AG08395 (cell line): ENCODE measurements around the gene PPIF.
A peak's percentile ranks its signal among the peaks of the same experiment; 100 is the strongest.

ENCODE experiments used
- DNase-seq: peaks from one replicate; pipeline ENCODE4 v3.0.0; 2012; ENCODE audit warnings: mixed read lengths, low spot score

Gene PPIF

DNA sequence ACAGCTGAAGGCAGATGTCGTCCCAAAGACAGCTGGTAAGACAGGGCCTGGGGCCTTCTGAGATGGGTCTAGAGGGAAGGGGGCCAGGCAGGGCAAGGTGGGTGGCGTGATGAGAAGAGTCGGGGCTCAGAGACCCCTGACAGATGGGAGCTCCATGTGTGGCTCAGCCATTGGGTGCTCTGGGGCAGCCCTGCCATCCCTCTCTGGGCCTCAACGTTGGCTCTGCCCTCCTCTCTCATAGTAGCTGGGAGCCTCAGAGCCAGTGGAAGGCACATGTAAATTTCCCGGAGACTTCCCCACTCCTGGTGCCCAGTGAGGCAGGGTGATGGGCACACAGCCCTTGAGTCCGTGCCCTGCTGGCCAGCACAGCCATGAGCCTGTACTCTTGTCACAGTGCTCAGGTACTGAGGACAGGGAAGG, 1.8 kb downstream of the PPIF start:
- no peak for DNase-seq

DNA sequence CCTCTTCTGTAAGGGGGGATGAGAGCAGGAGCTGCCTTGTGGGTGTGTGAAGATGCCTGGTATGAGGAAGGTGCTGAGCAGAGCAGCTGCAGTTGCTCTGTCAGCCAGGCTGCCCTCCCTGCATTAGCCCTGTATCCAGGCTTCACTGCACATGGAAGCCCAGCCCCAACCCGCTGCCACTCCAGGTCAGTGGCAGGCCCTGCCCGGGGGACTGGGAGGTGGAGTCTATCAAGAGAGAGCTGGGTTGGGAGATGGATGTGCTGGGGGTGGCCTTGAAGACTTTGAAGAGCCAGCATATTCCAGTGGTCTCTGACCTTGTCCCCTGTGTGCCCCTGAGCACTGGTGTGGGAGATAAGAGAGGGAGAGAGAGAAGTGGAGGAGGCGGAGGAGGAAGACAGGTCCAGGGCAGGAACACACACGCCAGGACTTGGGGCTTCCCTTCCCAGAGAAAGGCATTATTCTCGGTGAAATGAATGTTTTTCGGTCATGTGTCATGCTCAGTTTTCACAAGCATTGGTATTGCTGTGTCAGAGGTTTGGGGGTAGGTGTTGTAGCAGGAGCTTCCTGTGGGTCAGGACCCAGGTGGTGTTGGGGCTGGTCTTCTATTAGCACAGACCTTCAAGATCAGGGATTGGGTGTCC, 2.6 kb downstream of the PPIF start:
- no peak for DNase-seq

DNA sequence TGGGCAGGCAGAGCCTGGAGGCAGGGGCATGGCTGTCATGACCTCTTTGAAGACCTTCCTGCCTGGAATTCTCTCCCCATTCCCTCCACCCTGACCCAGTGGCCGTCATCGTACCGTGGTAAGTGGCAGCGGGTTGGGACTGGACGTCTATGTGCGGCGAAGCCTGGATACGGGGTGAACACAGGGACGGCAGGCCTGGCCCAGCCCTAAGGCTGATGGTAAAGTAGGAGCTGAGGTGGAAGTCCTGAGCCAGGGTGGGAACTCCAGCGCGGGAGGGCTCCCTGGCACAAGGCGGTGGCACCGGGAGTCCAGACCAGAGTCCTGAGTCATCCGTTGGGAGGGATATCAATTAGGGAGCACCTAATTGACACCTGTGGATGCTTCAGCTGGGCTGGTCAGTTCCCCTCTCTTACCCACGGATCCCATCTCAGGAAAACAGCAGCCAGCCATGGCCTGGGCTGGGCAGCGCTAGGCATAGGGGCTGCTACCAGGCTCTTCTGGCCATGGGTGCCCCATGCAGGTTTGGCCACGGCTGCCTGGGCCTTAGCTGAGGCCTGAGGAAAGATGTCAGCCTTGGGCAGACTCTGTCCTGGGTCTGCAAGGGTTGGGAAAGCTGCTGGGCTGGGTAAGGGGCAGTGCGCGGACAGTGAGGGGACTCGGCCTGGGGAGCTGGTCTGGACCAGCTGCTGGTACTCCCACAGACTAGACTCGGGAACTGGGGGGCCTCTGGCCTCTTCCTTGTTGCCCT, 3.3 kb downstream of the PPIF start:
- DNase-seq, result no peak

DNA sequence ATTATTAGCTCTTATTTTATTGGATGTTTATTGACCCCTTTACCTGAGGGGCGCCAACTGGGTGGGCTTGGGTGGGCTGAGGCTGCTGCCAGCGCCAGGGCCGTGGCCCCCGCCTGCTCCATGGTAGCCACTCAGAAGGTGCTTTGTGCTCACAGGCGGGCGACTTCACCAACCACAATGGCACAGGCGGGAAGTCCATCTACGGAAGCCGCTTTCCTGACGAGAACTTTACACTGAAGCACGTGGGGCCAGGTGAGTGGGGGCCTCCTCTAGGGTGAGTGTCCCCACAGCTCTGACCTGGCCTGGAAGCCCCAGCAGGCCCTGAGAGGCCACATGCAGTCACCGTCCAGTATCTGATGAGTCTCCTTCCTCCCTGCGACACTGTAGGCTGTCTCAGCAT, 4.1 kb downstream of the PPIF start:
- no peak for DNase-seq

DNA sequence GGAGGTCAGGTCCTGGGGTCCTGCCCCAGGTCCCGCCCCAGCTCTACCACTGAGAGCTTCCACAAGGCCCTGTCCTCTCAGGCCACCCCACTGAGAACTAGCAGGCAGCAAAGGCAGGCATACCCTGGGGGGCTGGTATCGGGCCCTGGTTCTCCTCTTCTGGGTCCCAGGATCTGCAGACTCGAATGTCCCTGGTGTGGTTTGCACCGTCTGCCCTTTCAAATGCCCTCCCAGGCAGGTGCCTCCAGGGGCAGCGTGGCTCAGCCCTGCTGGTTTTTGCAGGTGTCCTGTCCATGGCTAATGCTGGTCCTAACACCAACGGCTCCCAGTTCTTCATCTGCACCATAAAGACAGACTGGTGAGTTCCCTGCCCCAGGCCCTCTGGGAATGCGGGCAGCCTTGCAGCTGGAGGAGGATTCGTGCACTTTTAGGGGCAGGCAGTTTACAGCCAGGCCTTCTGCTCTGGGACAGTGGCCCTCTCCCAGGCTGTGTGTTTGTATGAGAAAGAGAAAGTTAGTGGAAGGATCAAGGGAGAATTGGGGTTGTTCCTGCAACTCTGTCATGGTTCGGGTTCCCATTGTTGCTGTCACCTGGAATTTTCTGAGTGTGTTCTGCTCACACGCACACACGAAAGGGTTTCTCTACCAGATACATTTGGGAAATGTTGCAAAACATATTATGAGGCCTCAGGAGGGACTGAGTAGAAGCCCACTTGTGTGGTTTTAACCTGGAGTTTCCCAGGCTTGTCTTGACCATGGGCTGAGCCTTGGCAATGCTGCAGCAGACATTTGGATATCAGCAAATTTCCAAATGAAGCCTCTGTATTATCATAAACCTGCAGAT, 5.0 kb downstream of the PPIF start:
- no peak for DNase-seq

DNA sequence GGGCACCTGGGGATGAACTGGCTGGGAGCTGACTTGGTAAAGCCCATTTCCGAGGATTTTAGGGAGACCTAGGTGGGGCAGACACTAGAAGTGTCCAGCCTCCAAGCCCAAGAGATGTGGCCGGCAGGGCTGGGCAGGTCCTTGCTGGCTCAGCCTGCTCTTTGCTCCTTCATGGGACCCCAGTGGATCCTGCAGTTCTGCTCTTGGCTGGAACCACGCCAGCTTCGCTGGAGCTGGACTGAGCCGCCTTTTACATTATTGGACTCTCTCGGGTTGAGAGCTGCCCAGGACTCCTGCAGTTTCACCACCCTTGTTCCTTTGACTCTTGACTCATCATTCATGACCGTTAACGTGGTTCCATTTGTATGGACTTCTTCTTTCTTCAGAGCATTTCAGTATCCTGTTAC, 5.7 kb downstream of the PPIF start:
- DNase-seq, result no peak

DNA sequence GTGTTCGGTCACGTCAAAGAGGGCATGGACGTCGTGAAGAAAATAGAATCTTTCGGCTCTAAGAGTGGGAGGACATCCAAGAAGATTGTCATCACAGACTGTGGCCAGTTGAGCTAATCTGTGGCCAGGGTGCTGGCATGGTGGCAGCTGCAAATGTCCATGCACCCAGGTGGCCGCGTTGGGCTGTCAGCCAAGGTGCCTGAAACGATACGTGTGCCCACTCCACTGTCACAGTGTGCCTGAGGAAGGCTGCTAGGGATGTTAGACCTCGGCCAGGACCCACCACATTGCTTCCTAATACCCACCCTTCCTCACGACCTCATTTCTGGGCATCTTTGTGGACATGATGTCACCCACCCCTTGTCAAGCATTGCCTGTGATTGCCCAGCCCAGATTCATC, 6.5 kb downstream of the PPIF start:
- DNase-seq, result no peak

DNA sequence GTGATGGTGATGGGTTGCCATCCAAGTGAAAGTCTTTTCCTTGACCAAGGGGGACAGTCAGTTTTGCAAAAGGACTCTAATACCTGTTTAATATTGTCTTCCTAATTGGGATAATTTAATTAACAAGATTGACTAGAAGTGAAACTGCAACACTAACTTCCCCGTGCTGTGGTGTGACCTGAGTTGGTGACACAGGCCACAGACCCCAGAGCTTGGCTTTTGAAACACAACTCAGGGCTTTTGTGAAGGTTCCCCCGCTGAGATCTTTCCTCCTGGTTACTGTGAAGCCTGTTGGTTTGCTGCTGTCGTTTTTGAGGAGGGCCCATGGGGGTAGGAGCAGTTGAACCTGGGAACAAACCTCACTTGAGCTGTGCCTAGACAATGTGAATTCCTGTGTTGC, 6.9 kb downstream of the PPIF start:
- no peak for DNase-seq

DNA sequence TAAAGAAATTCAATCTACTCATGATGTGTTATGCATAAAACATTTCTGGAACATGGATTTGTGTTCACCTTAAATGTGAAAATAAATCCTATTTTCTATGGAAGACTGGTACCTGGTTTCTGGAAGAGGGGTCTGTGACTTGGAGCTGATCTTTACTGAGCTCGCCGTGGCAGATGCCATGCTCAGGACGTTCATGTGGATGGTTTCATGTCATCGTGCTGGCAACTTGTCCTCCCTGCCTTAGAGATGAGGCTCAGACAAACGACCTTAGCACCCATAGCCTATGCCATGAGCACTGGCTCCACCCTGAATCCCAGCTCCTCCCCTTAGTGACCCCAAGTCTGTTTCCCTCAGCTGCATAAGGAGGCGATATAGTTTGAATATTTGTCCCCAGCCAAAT, 7.3 kb downstream of the PPIF start:
- no peak for DNase-seq

DNA sequence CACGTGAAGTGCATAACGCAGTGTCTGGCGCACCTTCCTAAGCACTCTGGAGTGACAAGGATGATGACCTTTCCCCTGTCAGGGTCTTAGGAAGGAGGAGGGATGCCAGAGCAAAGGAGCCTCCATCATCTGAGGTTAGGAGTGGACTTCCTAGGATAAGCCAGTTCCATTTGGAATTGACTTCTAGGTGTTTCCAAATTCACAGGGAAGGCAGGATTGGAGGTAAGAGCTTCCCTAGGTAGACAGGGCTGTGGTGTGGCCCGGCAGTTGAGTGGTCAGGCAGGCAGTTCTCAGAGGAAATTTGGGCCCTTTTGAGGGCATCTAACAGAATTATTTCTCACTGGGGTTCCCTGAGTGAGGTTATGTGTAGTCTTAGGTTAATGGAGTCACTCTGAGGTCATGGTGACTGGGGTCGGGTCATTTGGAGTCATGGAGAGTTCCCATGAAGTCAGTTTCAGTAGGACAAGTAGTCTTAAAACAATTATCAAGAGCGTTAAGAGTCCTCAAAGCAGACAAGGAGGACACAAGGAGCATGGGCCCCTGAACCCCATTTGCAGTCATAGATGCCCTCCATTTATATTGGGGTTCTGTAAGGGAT, 8.2 kb downstream of the PPIF start:
- DNase-seq, result no peak

DNA sequence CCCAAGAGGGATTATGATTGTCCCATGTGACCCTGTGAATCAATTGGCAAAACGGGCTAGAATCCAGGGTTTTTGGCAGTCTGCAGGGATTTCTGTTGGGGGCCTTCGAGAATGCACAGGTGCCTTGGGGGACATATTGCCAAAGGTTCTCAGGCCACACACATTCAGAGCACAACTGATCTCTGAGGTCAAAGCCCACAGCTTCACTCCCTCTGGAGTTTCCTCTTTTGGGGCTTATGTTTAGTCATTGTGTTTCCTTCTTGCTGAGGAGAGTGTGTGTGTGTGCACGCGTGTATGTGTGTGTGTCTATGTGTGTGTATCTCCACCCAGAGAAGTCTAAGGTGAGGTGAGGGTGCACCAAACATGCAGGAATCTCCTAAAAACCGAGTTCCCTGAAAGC, 8.8 kb downstream of the PPIF start:
- no peak for DNase-seq

DNA sequence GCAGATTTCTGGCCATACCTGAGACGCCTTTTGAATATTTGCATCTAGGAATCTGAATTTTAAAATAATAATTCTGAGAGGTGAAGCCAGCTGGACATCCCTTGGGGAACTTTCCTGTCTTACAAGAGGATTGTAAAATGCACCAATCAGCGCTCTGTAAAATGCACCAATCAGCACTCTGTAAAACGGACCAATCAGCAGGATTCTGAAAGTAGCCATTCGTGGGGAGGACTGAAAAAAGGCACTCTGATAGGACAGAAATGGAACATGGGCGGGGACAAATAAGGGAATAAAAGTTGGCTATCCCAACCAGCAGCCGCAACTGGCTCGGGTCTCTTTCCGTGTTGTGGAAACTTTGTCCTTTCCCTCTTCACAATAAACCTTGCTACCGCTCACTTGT, 9.9 kb downstream of the PPIF start:
- no peak for DNase-seq

DNA sequence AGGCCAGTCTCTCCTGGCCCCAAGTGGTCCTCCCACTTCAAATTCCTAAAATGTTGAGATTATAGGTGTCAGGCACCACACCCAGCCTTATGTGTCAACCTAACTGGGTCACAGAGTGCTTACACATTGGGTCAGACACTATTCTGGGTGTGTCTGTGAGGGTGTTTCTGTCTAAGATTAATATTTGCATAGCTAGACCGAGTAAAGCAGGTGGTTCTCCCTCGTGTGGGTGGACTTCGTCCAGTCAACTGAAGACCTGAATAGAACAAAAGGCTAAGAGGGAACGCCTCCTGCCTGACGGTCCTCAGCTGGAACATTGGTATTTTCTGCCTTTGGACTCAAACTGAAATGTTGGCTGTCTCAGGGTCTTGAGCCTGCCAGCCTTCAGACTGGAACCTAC, 11.5 kb downstream of the PPIF start:
- no peak for DNase-seq

DNA sequence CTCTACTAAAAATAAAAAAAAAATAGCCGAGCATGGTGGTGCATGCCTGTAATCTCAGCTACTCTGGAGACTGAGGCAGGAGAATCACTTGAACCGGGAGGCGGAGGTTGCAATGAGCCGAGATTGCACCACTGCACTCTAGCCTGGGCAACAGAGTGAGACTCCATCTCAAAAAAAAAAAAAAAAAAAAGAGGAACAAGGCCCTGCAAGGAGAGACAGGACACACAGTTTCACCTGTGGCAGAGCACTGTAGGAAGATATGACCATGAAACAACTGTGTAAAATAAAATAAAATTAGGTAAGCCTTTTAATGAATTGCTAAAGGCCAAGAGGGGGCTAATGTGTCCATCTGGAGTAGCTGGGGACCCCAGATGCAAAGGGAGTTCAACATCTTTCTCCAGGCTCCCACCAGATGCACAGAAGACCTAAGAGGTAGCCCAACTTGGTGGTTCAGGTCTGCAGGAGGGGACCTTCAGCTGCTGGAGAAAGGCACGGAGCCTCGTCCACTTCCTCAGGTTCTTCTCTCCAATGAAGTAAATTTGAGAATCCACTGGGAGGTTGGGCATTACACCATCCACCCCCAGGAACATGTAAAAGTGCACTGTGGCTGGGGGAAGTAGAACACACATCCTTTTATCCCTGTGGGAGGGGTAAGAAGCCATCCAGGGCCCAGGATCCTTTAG, 12.7 kb downstream of the PPIF start:
- DNase-seq, result no peak

DNA sequence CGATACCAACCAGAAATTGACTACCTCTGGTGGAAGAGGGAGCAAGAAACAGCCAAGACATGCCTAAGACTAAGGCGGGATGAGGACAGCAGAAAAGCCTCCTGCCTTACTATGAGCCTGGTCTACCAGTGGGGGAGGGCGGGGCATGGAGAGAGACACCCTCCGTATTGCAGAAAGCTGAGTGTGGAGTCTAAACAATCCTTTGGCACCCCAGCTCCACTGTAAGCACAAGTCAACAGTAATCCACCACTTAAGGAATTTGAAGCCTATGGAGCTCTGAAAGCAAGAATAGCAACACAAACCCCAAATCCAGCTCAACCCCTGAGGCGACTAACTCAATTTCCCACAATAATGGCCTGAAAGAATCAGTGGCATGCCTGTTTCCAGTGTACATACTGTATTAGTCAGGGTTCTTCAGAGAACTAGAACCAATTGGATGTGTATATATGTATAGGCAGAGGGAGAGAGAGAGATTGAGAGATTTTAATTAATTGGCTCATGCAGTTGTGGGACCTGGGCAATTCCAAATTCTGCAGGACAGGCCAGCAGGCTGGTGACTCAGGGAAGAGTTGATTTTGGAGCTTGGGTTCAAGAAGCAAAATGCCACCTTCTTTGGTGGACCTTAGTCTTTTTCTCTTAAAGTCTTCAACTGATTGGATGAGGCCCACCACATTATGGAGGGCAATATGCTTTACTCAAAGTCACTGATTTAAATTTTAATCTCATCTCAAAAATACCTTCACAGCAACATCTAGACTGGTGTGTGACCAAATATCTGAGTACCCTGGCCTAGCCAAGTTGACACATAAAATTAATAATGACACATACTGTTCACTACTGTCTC, 13.5 kb downstream of the PPIF start:
- DNase-seq, result no peak

DNA sequence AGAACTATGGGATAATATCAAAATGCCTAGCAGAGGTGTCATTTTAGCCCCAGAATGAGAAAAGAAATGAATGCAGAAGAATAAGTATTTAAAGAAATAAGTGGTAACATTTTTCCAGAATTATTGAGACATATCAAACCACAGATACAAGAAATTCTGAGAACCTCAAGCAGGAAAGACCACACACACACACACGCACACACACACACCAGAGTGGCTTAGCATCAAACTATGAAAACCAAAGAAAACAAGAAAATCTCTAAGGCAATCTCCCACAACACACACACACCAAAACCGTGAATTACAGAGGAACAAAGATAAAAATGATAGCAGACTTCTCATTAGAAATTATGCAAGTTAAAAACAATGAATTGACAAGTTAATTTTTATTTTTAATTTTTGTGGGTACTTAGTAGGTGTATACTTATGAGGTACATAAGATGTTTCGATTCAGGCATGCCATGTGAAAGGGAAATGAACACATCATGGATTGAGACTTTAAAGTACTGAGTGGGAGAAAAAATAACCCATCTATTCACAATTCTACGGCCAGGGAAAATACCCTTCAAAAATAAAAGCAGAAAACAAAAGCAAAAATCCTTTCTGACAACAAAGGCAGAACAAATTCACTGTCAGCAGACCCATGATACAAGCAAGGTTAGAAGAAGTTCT, 14.6 kb downstream of the PPIF start:
- no peak for DNase-seq

DNA sequence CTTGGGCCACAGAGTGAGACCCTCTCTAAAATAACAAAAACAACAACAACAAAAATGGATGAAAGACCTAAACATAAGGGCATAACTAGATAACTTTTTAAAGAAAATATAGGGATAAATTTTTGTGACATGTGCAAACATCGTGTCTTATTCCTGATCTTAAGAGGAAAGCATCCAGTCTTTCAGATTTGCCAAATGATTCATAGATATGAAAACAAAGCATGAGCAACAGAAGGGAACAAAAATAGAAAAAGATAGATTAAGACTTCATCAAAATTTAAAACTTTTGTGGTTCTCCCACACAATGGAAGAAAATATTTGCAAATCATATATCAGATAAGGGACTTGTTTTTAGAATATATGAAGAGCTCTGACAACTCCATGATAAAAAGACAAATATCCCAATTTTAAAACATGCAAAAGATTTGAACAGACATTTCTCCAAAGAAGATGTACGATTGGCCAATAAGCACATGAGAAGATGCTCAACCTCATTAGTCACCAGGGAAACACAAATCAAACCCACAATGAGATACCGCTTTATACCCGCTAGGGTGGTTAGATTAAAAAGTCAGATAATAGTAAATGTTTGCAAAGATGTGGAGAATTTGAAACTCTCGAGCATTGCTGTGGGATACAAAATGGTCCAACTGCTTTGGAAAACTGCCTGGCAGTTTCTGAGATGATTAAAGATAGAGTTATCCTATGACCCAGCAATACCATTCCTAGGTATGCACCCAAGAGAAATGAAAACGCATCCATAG, 20.3 kb downstream of the PPIF start:
- no peak for DNase-seq

DNA sequence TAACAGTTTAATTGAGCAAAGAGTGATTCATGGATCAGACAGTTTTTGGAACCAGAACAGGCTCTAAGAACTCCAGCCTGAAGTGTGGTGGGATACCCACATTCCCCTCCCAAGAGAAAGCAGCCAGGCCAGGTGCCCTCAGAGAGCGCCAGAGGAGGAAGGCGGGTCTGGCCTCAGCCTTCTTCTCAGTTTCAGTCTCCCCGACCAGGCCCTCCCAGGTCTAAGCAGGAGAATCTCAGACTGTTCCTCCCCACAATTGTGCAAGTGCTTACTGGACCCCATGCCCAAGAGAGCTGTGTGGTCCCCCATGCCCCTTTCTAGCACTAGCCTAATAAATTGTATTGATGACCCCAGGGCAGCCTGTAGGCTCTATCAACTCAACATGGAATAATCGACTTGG, 25.6 kb downstream of the PPIF start:
- no peak for DNase-seq

DNA sequence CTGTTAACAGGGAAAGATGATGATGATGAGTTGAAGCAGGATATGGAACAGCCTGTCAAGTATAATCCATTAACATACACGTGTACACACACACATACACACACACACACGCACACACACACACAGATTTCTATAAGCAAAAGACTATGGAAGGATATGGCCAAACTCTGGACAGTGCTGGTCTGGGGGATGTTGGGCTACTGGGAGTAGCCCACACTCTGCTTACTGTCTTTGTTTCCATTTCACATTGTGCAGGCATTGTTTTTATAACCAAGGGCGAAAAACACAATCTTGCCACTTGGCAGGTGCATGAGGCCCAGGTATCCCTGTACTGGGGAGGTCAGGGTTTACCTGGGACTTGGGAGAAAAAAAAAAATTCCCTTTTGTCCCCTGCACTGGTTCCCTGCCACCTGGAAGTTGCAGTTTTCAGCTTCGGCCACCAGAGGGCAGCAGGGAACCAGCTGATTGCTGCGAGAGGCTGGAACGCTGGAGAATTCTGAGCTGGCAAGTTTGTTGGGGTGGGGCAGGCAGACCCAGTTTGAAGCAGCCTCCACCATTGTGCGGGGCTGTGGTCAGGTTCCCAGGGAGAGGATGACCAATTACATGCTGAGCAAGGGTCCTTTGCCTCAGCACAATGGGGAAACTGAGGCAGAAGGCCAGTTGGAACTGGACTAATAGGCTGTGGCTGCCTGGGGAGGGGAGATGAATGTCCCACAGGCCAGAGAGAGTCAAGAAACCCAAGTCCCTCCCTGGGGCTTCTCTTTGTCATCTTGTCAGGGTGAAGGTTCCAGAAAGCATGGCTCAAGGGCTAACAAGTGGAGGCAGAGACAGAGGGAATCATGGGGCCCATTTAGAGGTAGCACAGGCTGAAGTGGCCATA, 27.3 kb downstream of the PPIF start:
- DNase-seq, result peak; percentile 85
